ENCODE data around the gene DVL3. TPM values are rescaled to one million over a fixed set of nuclear protein-coding genes. Genes with fewer than 3 reads are reported as not detected.

The DVL3 gene
- total RNA-seq, 1 experiment from 2014 or later: 60.7 TPM

GRCh38 chr3:184166671-184167070, 11.5 kb downstream of the DVL3 start:
- H3K4me2 ChIP-seq (ENCODE audit: low read length): no peak overlapping the region
- POLR2A ChIA-PET: no interaction called here
- BruUV-seq (replicated peaks): no TSS peak
- intact Hi-C loops (cut with micrococcal nuclease): no loop called here
- no peak overlapping the region for H3K27ac ChIP-seq (ENCODE audit: low read depth, low read length)
- ATAC-seq (no peak), DNase-seq (ENCODE audit: low read depth, low spot score) (no peak)
- H3K36me3 ChIP-seq (ENCODE audit: control insufficient read depth in 1 of 2, insufficient read depth in 2 of 2, low read length in 2 of 2): peaks cover 30 to 34% of the 10 kb centered on the region in 2 experiments; a peak in 3 of 4 replicates
- CTCF ChIA-PET: no interaction called here
- H3K4me1 ChIP-seq (ENCODE audit: control insufficient read depth in 1 of 2, insufficient read depth in 2 of 2, low read length in 2 of 2): no peaks in the 10 kb centered on the region
- peaks cover 3% of the 10 kb centered on the region; the same call in 1 of the 2 replicates for H3K79me2 ChIP-seq (ENCODE audit: insufficient read depth, low read length)
- H2AFZ ChIP-seq (ENCODE audit: low read depth, low read length, poor library complexity, severe bottlenecking): no peak overlapping the region
- no peak overlapping the region for H3K9ac ChIP-seq (ENCODE audit: low read length)
- H3K27me3 ChIP-seq (ENCODE audit: insufficient read depth, low read length): no peaks in the 10 kb centered on the region
- H3K9me3 ChIP-seq (ENCODE audit: control insufficient read depth in 1 of 2, insufficient read depth in 1 of 2, low read depth in 1 of 2, low read length in 2 of 2): no peaks in the 10 kb centered on the region
- no peak overlapping the region for H3K4me3 ChIP-seq (replicated peaks in 1 of 2; ENCODE audit: low read depth in 1 of 2, low read length in 2 of 2)
- RAD21 ChIA-PET (ENCODE audit: low non-redundant PET in 1 of 2, low total read pairs in 2 of 2, uncharacterized antibody in 2 of 2, unreplicated experiment in 2 of 2): no interaction called here
- H4K20me1 ChIP-seq (ENCODE audit: insufficient read depth): no peaks in the 10 kb centered on the region
- TF ChIP-seq SP1 (IDR thresholded peaks at IDR 0.05; ENCODE audit: low read depth) (no peak), CBX3 (IDR thresholded peaks at IDR 0.05; ENCODE audit: low read depth) (no peak), POLR2AphosphoS5 (IDR thresholded peaks at IDR 0.05; ENCODE audit: low read depth, low read length) (no peak), ZNF274 (IDR thresholded peaks at IDR 0.05; ENCODE audit: low read depth, low read length) (no peak), EZH2phosphoT487 (IDR thresholded peaks at IDR 0.05; ENCODE audit: borderline replicate concordance) (no peak), CEBPB (IDR thresholded peaks at IDR 0.05; ENCODE audit: low read depth) (no peak), JUND (IDR thresholded peaks at IDR 0.05) (no peak), ZBTB33 (IDR thresholded peaks at IDR 0.05; ENCODE audit: extremely low read depth, insufficient replicate concordance, low read length) (no peak), MAX (IDR thresholded peaks at IDR 0.05) (no peak), ZFX (IDR thresholded peaks at IDR 0.05) (no peak), ELF1 (IDR thresholded peaks at IDR 0.05; ENCODE audit: borderline replicate concordance, low read depth) (no peak), POLR2A (IDR thresholded peaks at IDR 0.05; ENCODE audit: borderline replicate concordance, extremely low read depth, insufficient read depth, insufficient read length) (no peak), YY1 (IDR thresholded peaks at IDR 0.05; ENCODE audit: extremely low read depth, insufficient replicate concordance, low read depth, low read length) (no peak), EZH2 (IDR thresholded peaks at IDR 0.05) (no peak), FOSL1 (IDR thresholded peaks at IDR 0.05; ENCODE audit: low read depth) (no peak), CTCF (IDR thresholded peaks at IDR 0.05 in 2 of 3, conservative IDR thresholded peaks at IDR 0.05 in 1 of 3; ENCODE audit: borderline replicate concordance in 1 of 3, insufficient read depth in 1 of 3, low read depth in 2 of 3, low read length in 2 of 3) (no peak), TCF7L2 (IDR thresholded peaks at IDR 0.05; ENCODE audit: borderline replicate concordance, extremely low read depth, insufficient read depth, insufficient read length) (no peak), EGR1 (IDR thresholded peaks at IDR 0.05; ENCODE audit: low read depth) (no peak)
- TF ChIP-seq, protein P1, sequence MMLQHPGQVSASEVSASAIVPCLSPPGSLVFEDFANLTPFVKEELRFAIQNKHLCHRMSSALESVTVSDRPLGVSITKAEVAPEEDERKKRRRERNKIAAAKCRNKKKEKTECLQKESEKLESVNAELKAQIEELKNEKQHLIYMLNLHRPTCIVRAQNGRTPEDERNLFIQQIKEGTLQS (IDR thresholded peaks at IDR 0.05): no peak
- TF ChIP-seq, protein P2, sequence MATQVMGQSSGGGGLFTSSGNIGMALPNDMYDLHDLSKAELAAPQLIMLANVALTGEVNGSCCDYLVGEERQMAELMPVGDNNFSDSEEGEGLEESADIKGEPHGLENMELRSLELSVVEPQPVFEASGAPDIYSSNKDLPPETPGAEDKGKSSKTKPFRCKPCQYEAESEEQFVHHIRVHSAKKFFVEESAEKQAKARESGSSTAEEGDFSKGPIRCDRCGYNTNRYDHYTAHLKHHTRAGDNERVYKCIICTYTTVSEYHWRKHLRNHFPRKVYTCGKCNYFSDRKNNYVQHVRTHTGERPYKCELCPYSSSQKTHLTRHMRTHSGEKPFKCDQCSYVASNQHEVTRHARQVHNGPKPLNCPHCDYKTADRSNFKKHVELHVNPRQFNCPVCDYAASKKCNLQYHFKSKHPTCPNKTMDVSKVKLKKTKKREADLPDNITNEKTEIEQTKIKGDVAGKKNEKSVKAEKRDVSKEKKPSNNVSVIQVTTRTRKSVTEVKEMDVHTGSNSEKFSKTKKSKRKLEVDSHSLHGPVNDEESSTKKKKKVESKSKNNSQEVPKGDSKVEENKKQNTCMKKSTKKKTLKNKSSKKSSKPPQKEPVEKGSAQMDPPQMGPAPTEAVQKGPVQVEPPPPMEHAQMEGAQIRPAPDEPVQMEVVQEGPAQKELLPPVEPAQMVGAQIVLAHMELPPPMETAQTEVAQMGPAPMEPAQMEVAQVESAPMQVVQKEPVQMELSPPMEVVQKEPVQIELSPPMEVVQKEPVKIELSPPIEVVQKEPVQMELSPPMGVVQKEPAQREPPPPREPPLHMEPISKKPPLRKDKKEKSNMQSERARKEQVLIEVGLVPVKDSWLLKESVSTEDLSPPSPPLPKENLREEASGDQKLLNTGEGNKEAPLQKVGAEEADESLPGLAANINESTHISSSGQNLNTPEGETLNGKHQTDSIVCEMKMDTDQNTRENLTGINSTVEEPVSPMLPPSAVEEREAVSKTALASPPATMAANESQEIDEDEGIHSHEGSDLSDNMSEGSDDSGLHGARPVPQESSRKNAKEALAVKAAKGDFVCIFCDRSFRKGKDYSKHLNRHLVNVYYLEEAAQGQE (IDR thresholded peaks at IDR 0.05; ENCODE audit: low read depth): no peak
- H3K9me2 ChIP-seq (ENCODE audit: insufficient read depth): no peaks in the 10 kb centered on the region
